Gastrocnemius medialis (tissue), 4 donors: ENCODE results near the gene TOB1.

Source experiments
- POLR2A ChIP-seq, 2 donors: fragments of 450-650 bp; IDR thresholded peaks; one replicate each; pipeline ENCODE4 v1.6.1; 2017; ENCODE audit warnings: antibody characterized with exemption in 2 of 2, mild to moderate bottlenecking in 2 of 2, moderate library complexity in 2 of 2
- TF ChIP-seq, protein P1 (sequence below), 5 experiments: fragments of 450-650 bp in 3 of 5; fragments of 200-600 bp in 2 of 5; sonication (generic) in 2 of 5; IDR thresholded peaks in 4 of 5; conservative IDR thresholded peaks in 1 of 5; 1 replicate in 4 of 5; 2 replicates in 1 of 5; pipeline ENCODE4 v1.5.1; 2016 to 2019; ENCODE audit warnings: antibody characterized with exemption in 5 of 5, mild to moderate bottlenecking in 3 of 5, moderate library complexity in 3 of 5

DNA sequence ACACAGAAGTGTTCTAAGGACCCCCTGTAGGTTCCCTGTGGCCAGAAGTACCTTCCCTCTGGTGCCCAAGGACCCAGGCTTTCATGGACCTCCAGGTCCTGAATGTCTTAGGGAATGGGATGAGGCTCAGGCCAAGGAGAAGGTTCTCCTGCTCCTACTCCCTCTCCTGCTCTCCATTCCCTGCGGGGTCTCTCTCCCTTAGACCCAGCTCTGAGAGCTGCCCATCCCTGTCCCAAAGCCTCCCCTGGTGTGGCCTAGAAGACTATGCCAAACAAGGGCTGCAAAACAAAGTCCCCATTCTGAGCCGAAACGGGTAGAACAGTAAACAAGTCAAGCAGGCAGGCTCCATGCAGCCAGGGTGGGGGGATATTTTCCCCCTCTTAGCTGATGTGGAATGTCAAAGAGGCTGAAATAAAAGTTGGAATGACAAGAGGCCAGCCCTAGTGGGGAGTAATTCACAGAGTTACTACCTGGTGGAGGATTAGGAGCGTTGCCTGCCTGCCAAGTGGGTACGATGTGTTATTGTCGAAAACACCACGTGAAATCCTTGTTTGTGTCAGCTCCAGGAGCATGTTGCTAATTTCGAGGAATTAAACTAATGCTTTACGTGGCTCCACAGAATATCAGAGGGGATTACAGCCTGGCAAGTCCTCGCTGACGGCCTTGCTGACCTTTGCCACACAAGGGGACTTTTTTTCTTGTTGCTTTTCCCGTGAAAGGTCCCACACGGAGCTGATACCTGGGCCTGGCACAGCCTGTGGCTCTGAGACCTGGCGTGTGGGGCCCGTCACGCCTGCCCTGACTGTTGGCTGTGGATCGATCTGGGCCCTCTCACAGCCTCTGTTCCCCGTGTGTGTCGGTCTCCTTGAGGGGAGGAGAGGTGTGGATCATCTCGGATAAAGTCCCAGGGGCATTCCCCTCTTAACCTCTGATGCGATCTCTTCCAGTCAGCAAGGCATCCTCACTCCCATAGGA lies 27.9 kb downstream of the TOB1 start:
- TF ChIP-seq, protein P1, sequence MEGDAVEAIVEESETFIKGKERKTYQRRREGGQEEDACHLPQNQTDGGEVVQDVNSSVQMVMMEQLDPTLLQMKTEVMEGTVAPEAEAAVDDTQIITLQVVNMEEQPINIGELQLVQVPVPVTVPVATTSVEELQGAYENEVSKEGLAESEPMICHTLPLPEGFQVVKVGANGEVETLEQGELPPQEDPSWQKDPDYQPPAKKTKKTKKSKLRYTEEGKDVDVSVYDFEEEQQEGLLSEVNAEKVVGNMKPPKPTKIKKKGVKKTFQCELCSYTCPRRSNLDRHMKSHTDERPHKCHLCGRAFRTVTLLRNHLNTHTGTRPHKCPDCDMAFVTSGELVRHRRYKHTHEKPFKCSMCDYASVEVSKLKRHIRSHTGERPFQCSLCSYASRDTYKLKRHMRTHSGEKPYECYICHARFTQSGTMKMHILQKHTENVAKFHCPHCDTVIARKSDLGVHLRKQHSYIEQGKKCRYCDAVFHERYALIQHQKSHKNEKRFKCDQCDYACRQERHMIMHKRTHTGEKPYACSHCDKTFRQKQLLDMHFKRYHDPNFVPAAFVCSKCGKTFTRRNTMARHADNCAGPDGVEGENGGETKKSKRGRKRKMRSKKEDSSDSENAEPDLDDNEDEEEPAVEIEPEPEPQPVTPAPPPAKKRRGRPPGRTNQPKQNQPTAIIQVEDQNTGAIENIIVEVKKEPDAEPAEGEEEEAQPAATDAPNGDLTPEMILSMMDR (IDR thresholded peaks at IDR 0.05 in 4 of 5, conservative IDR thresholded peaks at IDR 0.05 in 1 of 5), result no peak
- TF ChIP-seq POLR2A (IDR thresholded peaks at IDR 0.05), result no peak
